Smooth muscle cell (in vitro differentiated cells): ENCODE measurements around the gene CHCHD10. TPM values are rescaled to one million over a fixed set of nuclear protein-coding genes. Genes with fewer than 3 reads are reported as not detected.

Experiments used
- DNase-seq: peaks from one replicate; lab custom pipeline; 2025; ENCODE audit not compliant: unreplicated experiment; lab: John Stamatoyannopoulos, UW
- H2AFZ ChIP-seq: fragments of 200-600 bp; sonication (generic); 2 replicates; pipeline ENCODE4 v1.6.0; 2016; ENCODE audit warnings: antibody characterized with exemption, low read depth, mild to moderate bottlenecking
- H3F3A ChIP-seq: fragments of 200-600 bp; sonication (generic); 2 replicates; pipeline ENCODE4 v1.6.0; 2017; ENCODE audit warnings: antibody characterized with exemption, low read depth
- H3K27ac ChIP-seq: fragments of 200-600 bp; sonication (generic); 2 replicates; pipeline ENCODE4 v1.5.1; 2016; ENCODE audit warnings: low read depth, mild to moderate bottlenecking
- H3K27me3 ChIP-seq: fragments of 200-600 bp; sonication (generic); 2 replicates; pipeline ENCODE4 v1.6.1; 2016; ENCODE audit warnings: low read depth, mild to moderate bottlenecking
- H3K36me3 ChIP-seq: fragments of 200-600 bp; sonication (generic); 2 replicates; pipeline ENCODE4 v1.5.1; 2016; ENCODE audit warnings: low read depth
- H3K4me1 ChIP-seq: fragments of 200-600 bp; sonication (generic); 2 replicates; pipeline ENCODE4 v1.5.1; 2016; ENCODE audit warnings: low read depth
- H3K4me2 ChIP-seq: fragments of 200-600 bp; sonication (generic); 2 replicates; pipeline ENCODE4 v1.6.0; 2016; ENCODE audit warnings: mild to moderate bottlenecking
- H3K4me3 ChIP-seq: fragments of 200-600 bp; sonication (generic); 2 replicates; pipeline ENCODE4 v1.5.1; 2016; ENCODE audit warnings: mild to moderate bottlenecking
- H3K79me2 ChIP-seq: fragments of 200-600 bp; sonication (generic); 2 replicates; pipeline ENCODE4 v1.6.0; 2016; ENCODE audit warnings: low read depth, mild to moderate bottlenecking
- H3K9ac ChIP-seq: fragments of 200-600 bp; sonication (generic); 2 replicates; pipeline ENCODE4 v1.6.0; 2016; ENCODE audit warnings: low read depth
- H3K9me3 ChIP-seq: fragments of 200-600 bp; sonication (generic); replicated peaks from 2 replicates; pipeline ENCODE4 v1.5.1; 2016; ENCODE audit warnings: low read depth
- H4K20me1 ChIP-seq: fragments of 200-600 bp; sonication (generic); 2 replicates; pipeline ENCODE4 v1.6.0; 2016; ENCODE audit warnings: low read depth
- WGBS: methylation state at CpG from one replicate; pipeline ENCODE4 v1.1.7; 2016; ENCODE audit warnings: low lambda C conversion rate; 5-methylcytosine and 5-hydroxymethylcytosine counted together
- polyA plus RNA-seq: library from polyadenylated mRNA; unstranded; fragments of >200 nt; fragmentation: Nextera tagmentation; extraction: Ambion mirVana; gene quantifications from 2 replicates; pipeline ENCODE4 v1.2.1, GENCODE V29; 2016
- total RNA-seq: library from RNA; depleted of rRNA; stranded (reverse); fragments of >200 nt; gene quantifications from 2 replicates; pipeline ENCODE4 v1.2.3, GENCODE V29; 2014
- TF ChIP-seq, protein P1 (sequence below): fragments of 200-600 bp; sonication (generic); IDR thresholded peaks from 2 replicates; pipeline ENCODE4 v1.5.1; 2017; ENCODE audit warnings: borderline replicate concordance, mild to moderate bottlenecking, antibody characterized with exemption; ENCODE audit not compliant: insufficient read depth, poor library complexity, severe bottlenecking

The CHCHD10 gene
- total and polyA plus RNA-seq, 2 experiments from 2014 or later: 4.9 to 57.6 TPM

DNA sequence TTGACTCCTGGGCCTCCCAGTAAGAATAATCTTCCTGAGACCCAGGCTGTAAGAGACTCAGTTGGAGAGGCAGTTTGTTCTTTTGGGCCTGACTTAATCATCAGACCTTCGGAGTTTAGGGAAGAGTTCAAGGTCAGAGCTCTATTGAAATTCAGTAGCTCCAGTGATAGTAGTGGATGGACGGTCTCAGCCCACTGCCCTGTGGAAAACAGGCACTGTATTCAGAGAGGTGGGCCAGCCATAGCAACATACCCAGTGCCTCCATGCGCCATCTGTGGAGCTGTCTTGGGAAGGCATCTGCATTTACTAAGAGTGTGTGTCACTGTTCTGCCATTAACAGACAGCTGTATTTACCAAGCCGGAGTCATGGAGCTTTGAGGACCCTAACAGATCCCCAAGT lies 21.9 kb upstream of the CHCHD10 start:
- 91% methylated on average over 4 of the region's 4 CpGs for WGBS

GRCh38 chr22:23789121-23789520 lies 21.3 kb upstream of the CHCHD10 start:
- TF ChIP-seq, protein P1, sequence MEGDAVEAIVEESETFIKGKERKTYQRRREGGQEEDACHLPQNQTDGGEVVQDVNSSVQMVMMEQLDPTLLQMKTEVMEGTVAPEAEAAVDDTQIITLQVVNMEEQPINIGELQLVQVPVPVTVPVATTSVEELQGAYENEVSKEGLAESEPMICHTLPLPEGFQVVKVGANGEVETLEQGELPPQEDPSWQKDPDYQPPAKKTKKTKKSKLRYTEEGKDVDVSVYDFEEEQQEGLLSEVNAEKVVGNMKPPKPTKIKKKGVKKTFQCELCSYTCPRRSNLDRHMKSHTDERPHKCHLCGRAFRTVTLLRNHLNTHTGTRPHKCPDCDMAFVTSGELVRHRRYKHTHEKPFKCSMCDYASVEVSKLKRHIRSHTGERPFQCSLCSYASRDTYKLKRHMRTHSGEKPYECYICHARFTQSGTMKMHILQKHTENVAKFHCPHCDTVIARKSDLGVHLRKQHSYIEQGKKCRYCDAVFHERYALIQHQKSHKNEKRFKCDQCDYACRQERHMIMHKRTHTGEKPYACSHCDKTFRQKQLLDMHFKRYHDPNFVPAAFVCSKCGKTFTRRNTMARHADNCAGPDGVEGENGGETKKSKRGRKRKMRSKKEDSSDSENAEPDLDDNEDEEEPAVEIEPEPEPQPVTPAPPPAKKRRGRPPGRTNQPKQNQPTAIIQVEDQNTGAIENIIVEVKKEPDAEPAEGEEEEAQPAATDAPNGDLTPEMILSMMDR: no peak
- no peaks in the 10 kb centered on the region for H3K36me3 ChIP-seq
- H3K4me1 ChIP-seq: peaks cover 13% of the 10 kb centered on the region
- H3K4me2 ChIP-seq: no peak overlapping the region
- H3K9ac ChIP-seq: no peak overlapping the region
- no peak overlapping the region for H2AFZ ChIP-seq
- H3K27ac ChIP-seq: no peak overlapping the region
- H3K4me3 ChIP-seq: no peak overlapping the region
- H3K27me3 ChIP-seq: no peaks in the 10 kb centered on the region
- no peaks in the 10 kb centered on the region for H3F3A ChIP-seq
- no peaks in the 10 kb centered on the region for H3K9me3 ChIP-seq
- H3K79me2 ChIP-seq: peaks cover 55% of the 10 kb centered on the region
- 81% methylated on average over 4 of the region's 4 CpGs for WGBS
- peaks cover 69% of the 10 kb centered on the region for H4K20me1 ChIP-seq
- DNase-seq: no peak

More for the DNA sequence above, 21.9 kb upstream of the CHCHD10 start:
- Histone ChIP-seq H3K9ac (no peak overlapping the region), H2AFZ (no peak overlapping the region), H4K20me1 (peaks cover 74% of the 10 kb centered on the region), H3K79me2 (peaks cover 55% of the 10 kb centered on the region), H3K4me2 (no peak overlapping the region), H3K4me3 (no peak overlapping the region), H3K4me1 (peaks cover 13% of the 10 kb centered on the region), H3K27me3 (no peaks in the 10 kb centered on the region), H3K36me3 (no peaks in the 10 kb centered on the region), H3F3A (no peaks in the 10 kb centered on the region), H3K9me3 (no peaks in the 10 kb centered on the region), H3K27ac (no peak overlapping the region)
- DNase-seq: no peak
- TF ChIP-seq, protein P1: no peak

DNA sequence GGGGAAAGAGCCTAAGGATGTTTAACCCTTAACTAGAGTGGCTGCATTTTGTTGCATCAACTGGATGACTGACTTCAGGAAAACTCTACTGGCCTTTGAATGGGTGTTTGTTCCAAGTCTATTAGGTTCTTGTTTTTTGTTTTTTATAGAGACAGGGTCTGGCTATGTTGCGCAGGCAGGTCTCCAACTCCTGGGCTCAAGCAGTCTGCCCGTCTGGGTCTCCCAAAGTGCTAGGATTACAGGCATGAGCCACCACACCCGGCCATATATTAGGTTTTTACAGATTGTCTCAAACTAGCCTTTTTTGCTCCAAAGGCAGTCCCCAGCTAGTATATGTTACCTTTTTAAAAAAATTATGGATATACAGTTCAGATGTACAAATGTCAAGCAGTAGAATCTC lies 20.1 kb upstream of the CHCHD10 start:
- H3K4me1 ChIP-seq: peaks cover 13% of the 10 kb centered on the region
- H3K9ac ChIP-seq: peak overlapping the region; percentile 100
- H3K79me2 ChIP-seq: peaks cover 52% of the 10 kb centered on the region
- no peaks in the 10 kb centered on the region for H3K9me3 ChIP-seq
- H3K4me3 ChIP-seq: peak overlapping the region; percentile 97
- H3K27ac ChIP-seq: no peak overlapping the region
- TF ChIP-seq, protein P1: no peak
- peaks cover 57% of the 10 kb centered on the region for H4K20me1 ChIP-seq
- H3K36me3 ChIP-seq: no peaks in the 10 kb centered on the region
- H2AFZ ChIP-seq: no peak overlapping the region
- H3K4me2 ChIP-seq: peak overlapping the region; percentile 85
- H3K27me3 ChIP-seq: no peaks in the 10 kb centered on the region
- no peak for DNase-seq
- no peaks in the 10 kb centered on the region for H3F3A ChIP-seq
- 65% methylated on average over 3 of the region's 3 CpGs for WGBS

- Histone ChIP-seq H2AFZ (no peak overlapping the region), H3K27ac (no peak overlapping the region), H3K27me3 (no peaks in the 10 kb centered on the region), H3K4me3 (peak overlapping the region; percentile 97), H3K9me3 (no peaks in the 10 kb centered on the region), H3K4me1 (peaks cover 13% of the 10 kb centered on the region), H3K9ac (peak overlapping the region; percentile 100), H3F3A (no peaks in the 10 kb centered on the region), H3K79me2 (peaks cover 52% of the 10 kb centered on the region), H3K4me2 (peak overlapping the region; percentile 85), H4K20me1 (peaks cover 53% of the 10 kb centered on the region), H3K36me3 (no peaks in the 10 kb centered on the region)
- 2% methylated on average over 5 of the region's 5 CpGs for WGBS
- TF ChIP-seq, protein P1: no peak
- DNase-seq: no peak
These were observed 19.8 kb upstream of the CHCHD10 start for GRCh38 chr22:23787600-23787896.
